ENCODE data around the gene WDR83.

DNA sequence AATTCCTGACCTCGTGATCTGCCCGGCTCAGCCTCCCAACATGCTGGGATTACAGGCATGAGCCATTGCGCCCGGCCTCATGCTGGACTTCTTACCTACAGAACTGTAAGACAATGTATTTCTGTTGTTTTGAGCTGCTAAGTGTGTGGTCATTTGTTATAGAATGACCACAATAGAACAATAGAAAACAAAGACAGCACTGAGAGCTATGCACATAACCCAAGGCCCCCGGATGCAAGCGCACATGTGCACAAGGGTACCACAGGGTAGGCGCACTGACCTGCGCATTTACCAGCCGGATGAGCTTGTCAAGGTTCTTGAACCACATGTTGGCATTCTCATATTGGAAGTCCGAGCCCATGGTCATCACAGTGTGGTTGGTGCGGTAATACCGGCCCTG is 5.6 kb upstream of the WDR83 start:
- TF ChIP-seq, protein P1, sequence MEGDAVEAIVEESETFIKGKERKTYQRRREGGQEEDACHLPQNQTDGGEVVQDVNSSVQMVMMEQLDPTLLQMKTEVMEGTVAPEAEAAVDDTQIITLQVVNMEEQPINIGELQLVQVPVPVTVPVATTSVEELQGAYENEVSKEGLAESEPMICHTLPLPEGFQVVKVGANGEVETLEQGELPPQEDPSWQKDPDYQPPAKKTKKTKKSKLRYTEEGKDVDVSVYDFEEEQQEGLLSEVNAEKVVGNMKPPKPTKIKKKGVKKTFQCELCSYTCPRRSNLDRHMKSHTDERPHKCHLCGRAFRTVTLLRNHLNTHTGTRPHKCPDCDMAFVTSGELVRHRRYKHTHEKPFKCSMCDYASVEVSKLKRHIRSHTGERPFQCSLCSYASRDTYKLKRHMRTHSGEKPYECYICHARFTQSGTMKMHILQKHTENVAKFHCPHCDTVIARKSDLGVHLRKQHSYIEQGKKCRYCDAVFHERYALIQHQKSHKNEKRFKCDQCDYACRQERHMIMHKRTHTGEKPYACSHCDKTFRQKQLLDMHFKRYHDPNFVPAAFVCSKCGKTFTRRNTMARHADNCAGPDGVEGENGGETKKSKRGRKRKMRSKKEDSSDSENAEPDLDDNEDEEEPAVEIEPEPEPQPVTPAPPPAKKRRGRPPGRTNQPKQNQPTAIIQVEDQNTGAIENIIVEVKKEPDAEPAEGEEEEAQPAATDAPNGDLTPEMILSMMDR (IDR thresholded peaks at IDR 0.05 in 2 of 3, conservative IDR thresholded peaks at IDR 0.05 in 1 of 3; ENCODE audit: control insufficient read depth in 2 of 3, extremely low read depth in 1 of 3, insufficient read depth in 1 of 3, low read depth in 3 of 3, low read length in 3 of 3), result no peak
- TF ChIP-seq, protein P2, sequence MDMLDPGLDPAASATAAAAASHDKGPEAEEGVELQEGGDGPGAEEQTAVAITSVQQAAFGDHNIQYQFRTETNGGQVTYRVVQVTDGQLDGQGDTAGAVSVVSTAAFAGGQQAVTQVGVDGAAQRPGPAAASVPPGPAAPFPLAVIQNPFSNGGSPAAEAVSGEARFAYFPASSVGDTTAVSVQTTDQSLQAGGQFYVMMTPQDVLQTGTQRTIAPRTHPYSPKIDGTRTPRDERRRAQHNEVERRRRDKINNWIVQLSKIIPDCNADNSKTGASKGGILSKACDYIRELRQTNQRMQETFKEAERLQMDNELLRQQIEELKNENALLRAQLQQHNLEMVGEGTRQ (IDR thresholded peaks at IDR 0.05; ENCODE audit: borderline replicate concordance, low read depth, low read length), result no peak
- no peak for TF ChIP-seq CHD2 (IDR thresholded peaks at IDR 0.05; ENCODE audit: borderline replicate concordance, low read depth, low read length)
- TF ChIP-seq RB1 (IDR thresholded peaks at IDR 0.05; ENCODE audit: borderline replicate concordance), result no peak
- no peak for TF ChIP-seq NR2C1 (IDR thresholded peaks at IDR 0.05)
- TF ChIP-seq NFYA (IDR thresholded peaks at IDR 0.05; ENCODE audit: borderline replicate concordance, low read depth, low read length), result no peak
- TF ChIP-seq RCOR1 (conservative IDR thresholded peaks at IDR 0.05; ENCODE audit: low read depth, low read length), result no peak
- no peak for TF ChIP-seq RBBP5 (conservative IDR thresholded peaks at IDR 0.05)
- no peak for TF ChIP-seq POLR2AphosphoS5 (IDR thresholded peaks at IDR 0.05; ENCODE audit: low read length)
